Measurements from ENCODE around the gene REPS2.

Gene REPS2

GRCh38 chrX:17098516-17099247 is 152.2 kb downstream of the REPS2 start:
- no peak for DNase-seq

GRCh38 chrX:17104433-17104832 is 158.0 kb downstream of the REPS2 start:
- no peak for DNase-seq

GRCh38 chrX:17120816-17121215 is 174.4 kb downstream of the REPS2 start:
- no peak for DNase-seq

GRCh38 chrX:17154001-17154400 is 207.5 kb downstream of the REPS2 start:
- DNase-seq, result no peak

GRCh38 chrX:17160975-17161374 is 214.5 kb downstream of the REPS2 start:
- DNase-seq, result no peak

- no peak for DNase-seq
Observed at GRCh38 chrX:17161991-17162390, 215.5 kb downstream of the REPS2 start.

GRCh38 chrX:17164079-17164478 is 217.6 kb downstream of the REPS2 start:
- no peak for DNase-seq

GRCh38 chrX:17164941-17165340 is 218.5 kb downstream of the REPS2 start:
- no peak for DNase-seq

GRCh38 chrX:17167915-17168314 is 221.5 kb downstream of the REPS2 start:
- DNase-seq, result no peak

- no peak for DNase-seq
Observed at GRCh38 chrX:17170973-17171372, 224.5 kb downstream of the REPS2 start.

GRCh38 chrX:17174671-17175070 is 228.2 kb downstream of the REPS2 start:
- no peak for DNase-seq

- no peak for DNase-seq
Observed at GRCh38 chrX:17182317-17182716, 235.9 kb downstream of the REPS2 start.

GRCh38 chrX:17183566-17183965 is 237.1 kb downstream of the REPS2 start:
- DNase-seq, result no peak

GRCh38 chrX:17185431-17185830 is 239.0 kb downstream of the REPS2 start:
- DNase-seq, result no peak

- DNase-seq, result no peak
Observed at GRCh38 chrX:17187136-17187756, 240.8 kb downstream of the REPS2 start.

GRCh38 chrX:17192106-17192505 is 245.6 kb downstream of the REPS2 start:
- DNase-seq, result no peak

Data from DMS79 (cell line).